Posterior vena cava (tissue), 2 donors: ENCODE data around the gene ATRIP. TPM values are rescaled to one million over a fixed set of nuclear protein-coding genes. Genes with fewer than 3 reads are reported as not detected.
"Not testable (repeated sequence)": the region's sequence is repeated elsewhere in the genome, so short reads cannot be mapped to it uniquely, and the experiment has no call there.

ENCODE experiments used
- DNase-seq: peaks from one replicate; pipeline ENCODE4 v3.0.0-alpha.2; 2020; ENCODE audit warnings: low spot score
- intact Hi-C, 2 donors: fragments of 100-400 bp; cut with DNase I; formaldehyde crosslinking; loops; one replicate each; pipeline versions ENCODE4 v1.14.1 to v1.14.2; 2022 to 2023
- total RNA-seq, 2 donors: library from RNA; stranded (reverse); fragmentation: NEBNext Ultra II Directional; extraction: Animal tissue kit (Norgen Biotek cat#: 25700); gene quantifications; one replicate each; pipeline ENCODE4 v1.2.1, GENCODE V29; 2021
- donor health status: DM: yes; HTN: yes; CAD: no.
- donor health status: DM: yes; HTN: yes; CAD: no.

The ATRIP gene
- total RNA-seq, 2 donors from 2014 or later: 6.2 to 6.3 TPM

- intact Hi-C loops: not testable (repeated sequence)
- DNase-seq: peak; percentile 18
Measured at GRCh38 chr3:48474031-48474430, 27.5 kb downstream of the ATRIP start.

DNA sequence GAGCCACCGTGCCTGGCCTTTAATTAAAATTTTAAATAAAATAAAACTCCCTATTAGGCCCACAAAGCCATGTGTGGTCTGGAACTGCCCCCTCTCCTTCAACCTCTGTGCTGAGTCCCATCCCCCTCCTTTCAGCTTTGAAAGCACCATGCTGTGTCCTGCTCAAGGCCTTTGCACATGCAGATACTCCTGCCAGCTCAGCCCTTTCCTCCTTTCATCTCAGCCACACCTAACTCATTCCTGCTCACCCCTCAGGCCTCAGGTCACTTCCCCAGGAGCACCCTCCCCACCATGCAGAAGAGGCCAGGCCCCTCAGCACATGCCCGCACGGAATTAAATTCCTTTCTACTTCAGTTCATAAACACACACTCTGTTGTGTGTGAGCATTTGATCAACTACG, 28.1 kb downstream of the ATRIP start:
- peak; percentile 28 for DNase-seq
- intact Hi-C loops: no loop called here

- intact Hi-C loops: no loop called here
- DNase-seq: peak; percentile 57
Measured at GRCh38 chr3:48475188-48475587, 28.7 kb downstream of the ATRIP start.

DNA sequence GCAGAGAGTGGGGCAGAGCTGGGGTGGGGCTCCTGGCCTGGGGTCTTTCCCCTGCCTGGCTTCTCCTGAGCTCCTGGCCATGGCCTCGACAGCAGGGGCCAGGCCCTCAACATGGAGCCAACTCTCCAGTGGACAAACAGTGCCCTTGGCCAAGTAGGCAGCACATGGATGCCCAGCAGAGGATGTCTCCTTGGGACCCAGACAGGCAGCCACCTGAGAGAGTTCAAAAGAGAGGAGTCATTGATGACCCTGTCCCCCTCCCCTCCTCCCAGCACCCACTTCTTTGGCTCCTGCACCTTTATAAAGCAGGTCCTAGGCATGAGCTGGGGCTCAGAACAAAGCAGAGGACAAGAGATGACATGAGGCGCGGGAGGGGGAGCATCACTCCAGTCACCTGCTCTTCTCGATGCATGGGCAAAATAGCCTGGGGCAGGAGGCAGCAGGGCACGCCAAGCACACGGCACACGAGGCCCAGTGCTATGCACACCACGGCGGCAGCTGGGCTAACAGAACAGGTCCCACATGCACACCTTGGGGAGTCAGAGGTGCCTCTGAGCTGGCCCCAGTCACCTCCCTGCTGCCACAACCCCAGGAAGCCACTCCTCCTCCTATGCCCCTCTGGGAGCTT, 30.0 kb downstream of the ATRIP start:
- intact Hi-C loops: no loop called here
- DNase-seq: peak; percentile 62

GRCh38 chr3:48477959-48478520, 31.5 kb downstream of the ATRIP start:
- intact Hi-C loops: no loop called here
- DNase-seq: peak; percentile 62

DNA sequence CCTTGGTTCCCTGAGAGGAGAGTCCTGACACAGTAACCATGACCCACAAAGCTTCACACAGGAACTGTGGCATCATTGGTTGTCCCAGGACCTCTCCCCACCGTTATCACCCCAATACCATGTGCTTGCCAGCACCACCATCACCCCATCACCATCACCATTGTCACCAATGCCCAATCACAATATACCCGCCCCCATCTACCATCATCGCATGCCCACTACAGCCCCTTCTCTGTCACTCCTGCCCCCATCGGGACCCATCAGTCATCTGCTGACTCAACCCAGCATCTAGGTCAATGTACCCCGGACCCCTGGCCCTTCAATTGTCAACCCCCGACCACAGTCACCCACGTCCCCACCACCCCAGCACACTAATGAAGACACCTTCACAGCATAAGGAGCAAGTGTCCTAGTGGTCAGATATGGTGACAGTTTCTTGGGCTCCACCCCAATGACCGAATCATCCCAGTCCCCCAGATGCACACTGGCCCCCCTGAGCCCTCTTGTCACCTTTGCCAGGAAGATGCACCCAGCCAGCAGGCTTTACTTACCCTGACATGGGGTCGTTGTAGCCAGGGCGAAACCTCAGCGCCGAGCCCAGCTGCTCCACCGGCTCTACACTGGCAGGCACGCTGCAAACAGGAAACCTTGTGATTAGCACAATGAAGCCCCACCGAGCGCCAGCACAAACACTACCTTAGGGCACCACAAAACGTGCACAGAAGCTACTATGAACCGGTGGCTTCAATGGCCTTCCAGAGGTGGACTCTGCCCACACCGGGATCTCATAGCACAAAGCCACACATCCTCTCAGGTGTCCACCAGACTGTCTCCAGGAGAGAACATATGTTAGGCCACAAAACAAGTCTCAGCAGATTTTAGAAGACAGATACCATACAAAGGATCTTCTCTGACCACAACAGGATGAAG, 32.4 kb downstream of the ATRIP start:
- intact Hi-C loops: no loop called here
- peak; percentile 78 for DNase-seq

DNA sequence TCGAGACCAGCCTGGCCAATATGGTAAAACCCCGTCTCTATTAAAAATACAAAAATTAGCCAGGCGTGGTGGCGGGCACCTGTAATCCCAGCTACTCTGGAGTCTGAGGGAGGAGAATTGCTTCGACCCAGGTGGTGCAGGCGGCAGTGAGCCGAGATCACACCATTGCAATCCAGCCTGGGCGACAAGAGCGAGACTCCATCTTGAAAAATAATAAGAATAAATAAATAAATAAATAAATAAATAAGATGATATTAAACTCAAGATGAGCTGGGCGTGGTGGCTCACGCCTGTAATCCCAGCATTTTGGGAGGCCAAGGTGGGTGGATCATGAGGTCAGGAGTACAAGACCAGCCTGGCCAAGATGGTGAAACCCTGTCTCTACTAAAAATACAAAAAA, 34.4 kb downstream of the ATRIP start:
- intact Hi-C loops: not testable (repeated sequence)
- DNase-seq: peak; percentile 41

DNA sequence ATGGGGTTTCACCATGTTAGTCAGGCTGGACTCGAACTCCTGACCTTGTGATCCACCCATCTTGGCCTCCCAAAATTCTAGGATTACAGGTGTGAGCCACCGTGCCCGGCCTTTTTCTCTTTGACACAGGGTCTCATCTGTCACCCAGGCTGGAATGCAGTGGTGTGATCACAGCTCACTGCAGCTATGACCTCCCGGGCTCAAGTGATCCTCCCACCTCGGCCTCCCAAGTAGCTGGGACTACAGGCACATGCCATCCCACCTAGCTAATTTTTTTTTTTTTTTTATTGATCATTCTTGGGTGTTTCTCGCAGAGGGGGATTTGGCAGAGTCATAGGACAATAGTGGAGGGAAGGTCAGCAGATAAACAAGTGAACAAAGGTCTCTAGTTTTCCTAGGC, 36.3 kb downstream of the ATRIP start:
- intact Hi-C loops: not testable (repeated sequence)
- DNase-seq: peak; percentile 18

- intact Hi-C loops: no loop called here
- DNase-seq: no peak
Measured at GRCh38 chr3:48486952-48487351, 40.4 kb downstream of the ATRIP start.

- no peak for DNase-seq
- intact Hi-C loops: no loop called here
Measured at GRCh38 chr3:48492461-48493202, 46.1 kb downstream of the ATRIP start.

- intact Hi-C loops: no loop called here
- DNase-seq: no peak
Measured at GRCh38 chr3:48493203-48493501, 46.6 kb downstream of the ATRIP start.

- no peak for DNase-seq
- intact Hi-C loops: no loop called here
Measured at GRCh38 chr3:48500656-48501055, 54.1 kb downstream of the ATRIP start.

GRCh38 chr3:48501196-48501595, 54.7 kb downstream of the ATRIP start:
- intact Hi-C loops: no loop called here
- DNase-seq: peak; percentile 49

DNA sequence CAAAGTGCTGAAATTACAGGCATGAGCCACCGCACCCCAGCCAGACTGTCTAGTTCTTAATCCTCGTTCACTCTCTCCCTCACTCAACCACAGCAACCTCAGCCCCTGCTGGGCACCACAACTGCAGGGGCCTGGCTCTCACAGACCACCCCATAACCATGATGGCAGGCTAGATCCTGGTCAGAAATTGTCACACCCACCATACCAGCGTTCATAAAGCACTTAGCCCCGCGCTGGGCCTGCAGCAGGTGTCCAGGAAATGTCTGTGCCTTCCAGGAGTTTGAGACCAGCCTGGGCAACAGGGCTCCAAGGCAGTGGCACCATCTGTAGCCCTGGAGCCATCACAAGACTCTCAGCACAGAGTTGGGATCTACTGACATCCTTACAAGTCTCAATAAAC, 55.6 kb downstream of the ATRIP start:
- intact Hi-C loops: loop anchor here in 1 of 2 donors (2.0 kb wide), 1 partner anchor 29 kb away; no protein-coding TSS in a partner anchor
- DNase-seq: no peak

DNA sequence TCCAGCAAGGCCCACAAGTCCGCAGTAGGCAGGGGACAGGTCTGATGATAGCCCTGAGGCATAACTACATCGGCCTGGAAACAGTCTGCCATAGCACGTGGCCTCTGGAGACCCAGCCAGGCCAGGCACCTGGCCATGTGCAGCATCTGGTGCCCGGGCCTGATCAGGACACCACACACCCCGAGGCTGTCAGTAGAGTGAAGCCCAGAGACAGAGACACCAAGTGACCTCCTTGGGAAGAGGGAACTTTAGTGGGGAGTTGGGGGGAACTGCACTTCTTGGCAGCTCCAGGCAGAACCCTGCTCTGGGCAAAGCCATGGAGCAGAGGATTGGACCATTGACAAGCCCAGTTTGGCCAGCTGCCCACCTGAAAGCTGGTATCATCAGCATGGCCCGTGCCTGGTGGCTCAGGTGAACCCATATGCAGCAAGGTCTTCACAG, 56.2 kb downstream of the ATRIP start:
- no peak for DNase-seq
- intact Hi-C loops: loop anchor here in 1 of 2 donors (2.0 kb wide), 1 partner anchor 30 kb away; no protein-coding TSS in a partner anchor

DNA sequence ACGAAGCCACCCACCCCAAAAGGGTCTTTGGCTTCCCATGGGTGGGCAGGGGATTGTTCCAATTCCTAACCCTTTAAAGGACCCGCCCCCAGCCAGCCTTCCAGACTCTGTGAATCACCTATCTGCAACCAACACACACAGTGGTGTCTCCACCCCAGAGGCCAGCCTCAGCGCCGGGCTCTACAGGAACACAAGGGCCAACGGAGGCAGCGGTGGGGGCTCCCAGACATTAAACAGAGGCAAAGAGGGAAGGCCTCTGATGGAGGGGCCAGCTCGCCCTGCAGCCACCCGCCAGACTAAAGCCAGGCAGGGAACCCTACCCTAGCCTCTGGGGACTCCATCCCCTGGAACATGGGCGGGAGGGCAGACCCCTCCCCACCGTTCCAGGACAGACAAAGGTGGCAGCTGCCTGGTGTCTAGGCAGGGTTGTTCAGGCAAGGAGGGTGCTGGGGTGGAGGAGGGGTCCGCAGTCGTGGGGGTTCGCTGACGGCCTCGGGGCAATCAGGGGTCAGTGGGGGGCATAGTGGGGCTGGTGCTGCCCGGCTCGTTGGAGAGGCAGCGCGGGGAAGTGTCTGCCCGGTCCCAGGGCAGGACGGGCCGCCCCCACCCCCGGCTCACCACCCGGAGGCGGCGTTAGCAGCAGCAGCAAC, 57.0 kb downstream of the ATRIP start:
- intact Hi-C loops: loop anchor here in 1 of 2 donors (2.0 kb wide), 1 partner anchor 31 kb away; no protein-coding TSS in a partner anchor
- peak; percentile 91 for DNase-seq

- intact Hi-C loops: no loop called here
Measured at GRCh38 chr3:48504051-48504946, 57.8 kb downstream of the ATRIP start, which contains the start of gene SHISA5. SHISA5 (minus strand) TSS chr3:48504174; CDS start chr3:48504094, 80 bp downstream.

DNA sequence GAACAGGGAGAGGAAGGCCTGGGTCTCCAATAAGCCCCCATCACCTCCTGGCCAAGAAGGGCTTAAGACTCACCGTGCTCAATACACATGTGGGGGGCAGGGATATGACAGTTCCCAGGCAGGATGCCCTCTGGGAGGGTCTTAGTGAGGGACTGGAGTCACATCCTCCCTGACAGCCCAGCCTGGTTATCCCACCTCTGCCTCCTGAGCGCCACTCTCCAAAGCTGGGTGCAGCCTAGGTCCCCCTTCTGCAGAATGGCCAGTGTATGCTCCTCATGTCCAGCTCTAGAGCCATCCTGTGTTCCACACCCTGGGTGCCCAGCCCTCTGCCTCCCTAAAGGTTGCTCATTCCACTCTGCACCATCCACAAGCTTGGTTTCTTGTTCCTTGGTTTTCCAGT, 58.6 kb downstream of the ATRIP start:
- intact Hi-C loops: no loop called here
- DNase-seq: peak; percentile 74

More at GRCh38 chr3:48504051-48504946, 57.8 kb downstream of the ATRIP start, which contains the start of gene SHISA5:
- peak; percentile 95 for DNase-seq
